DND-41 (cell line): ENCODE measurements around the gene GNB5.

Experiments used
- ATAC-seq: fragments of 200-7000 bp; cut with Tn5 transposase; 3 replicates; pipeline ENCODE4 v1.9.1; 2021; ENCODE audit warnings: low read depth; ENCODE audit not compliant: insufficient read depth
- DNase-seq: peaks from one replicate; pipeline ENCODE4 v3.0.0-alpha.2; 2020
- H2AFZ ChIP-seq: 2 replicates; pipeline ENCODE4 v1.6.0; 2012; ENCODE audit warnings: low read depth, low read length
- H3K27ac ChIP-seq: 2 replicates; pipeline ENCODE4 v1.5.1; 2012; ENCODE audit warnings: low read length, inconsistent platforms
- H3K27me3 ChIP-seq: fragments of 200-600 bp; sonication (generic); 2 replicates; pipeline ENCODE4 v1.6.0; 2012; ENCODE audit warnings: low read length, mild to moderate bottlenecking, inconsistent platforms; ENCODE audit not compliant: insufficient read depth, poor library complexity
- H3K36me3 ChIP-seq: 2 replicates; pipeline ENCODE4 v1.5.1; 2012; ENCODE audit warnings: low read length, inconsistent platforms; ENCODE audit not compliant: insufficient read depth
- H3K4me1 ChIP-seq: 2 replicates; pipeline ENCODE4 v1.5.1; 2012; ENCODE audit warnings: mild to moderate bottlenecking, low read length; ENCODE audit not compliant: insufficient read depth
- H3K4me2 ChIP-seq: 2 replicates; pipeline ENCODE4 v1.6.0; 2012; ENCODE audit warnings: mild to moderate bottlenecking, moderate library complexity, low read length, inconsistent platforms; ENCODE audit not compliant: insufficient read depth
- H3K4me3 ChIP-seq, 2 experiments: fragments of 200-600 bp in 1 of 2; shearing (Covaris generic) in 1 of 2; 2 replicates each; pipeline ENCODE4 v1.5.1; 2012 to 2016; ENCODE audit warnings: inconsistent platforms in 2 of 2, low read length in 2 of 2, mild to moderate bottlenecking in 2 of 2, low read depth in 1 of 2, moderate library complexity in 1 of 2
- H3K79me2 ChIP-seq: 2 replicates; pipeline ENCODE4 v1.6.0; 2012; ENCODE audit warnings: low read length, inconsistent platforms; ENCODE audit not compliant: insufficient read depth
- H3K9ac ChIP-seq: 2 replicates; pipeline ENCODE4 v1.6.0; 2012; ENCODE audit warnings: low read depth, mild to moderate bottlenecking, inconsistent platforms, low read length, moderate library complexity
- H3K9me3 ChIP-seq: 2 replicates; pipeline ENCODE4 v1.5.1; 2012; ENCODE audit warnings: low read length, moderate library complexity, mild to moderate bottlenecking, inconsistent platforms; ENCODE audit not compliant: insufficient read depth, severe bottlenecking
- H4K20me1 ChIP-seq: 2 replicates; pipeline ENCODE4 v1.6.0; 2012; ENCODE audit warnings: low read length; ENCODE audit not compliant: insufficient read depth
- CTCF ChIP-seq: IDR thresholded peaks from 2 replicates; pipeline ENCODE4 v1.5.1; 2012; ENCODE audit warnings: borderline replicate concordance, low read length, moderate library complexity, mild to moderate bottlenecking; ENCODE audit not compliant: poor library complexity, severe bottlenecking; ENCODE audit errors: extremely low read depth
- EZH2 ChIP-seq: IDR thresholded peaks from 3 replicates; pipeline ENCODE4 v1.6.1; 2012; ENCODE audit warnings: borderline replicate concordance, low read depth, mild to moderate bottlenecking, moderate library complexity, low read length, inconsistent platforms; ENCODE audit not compliant: severe bottlenecking

GNB5 gene

DNA sequence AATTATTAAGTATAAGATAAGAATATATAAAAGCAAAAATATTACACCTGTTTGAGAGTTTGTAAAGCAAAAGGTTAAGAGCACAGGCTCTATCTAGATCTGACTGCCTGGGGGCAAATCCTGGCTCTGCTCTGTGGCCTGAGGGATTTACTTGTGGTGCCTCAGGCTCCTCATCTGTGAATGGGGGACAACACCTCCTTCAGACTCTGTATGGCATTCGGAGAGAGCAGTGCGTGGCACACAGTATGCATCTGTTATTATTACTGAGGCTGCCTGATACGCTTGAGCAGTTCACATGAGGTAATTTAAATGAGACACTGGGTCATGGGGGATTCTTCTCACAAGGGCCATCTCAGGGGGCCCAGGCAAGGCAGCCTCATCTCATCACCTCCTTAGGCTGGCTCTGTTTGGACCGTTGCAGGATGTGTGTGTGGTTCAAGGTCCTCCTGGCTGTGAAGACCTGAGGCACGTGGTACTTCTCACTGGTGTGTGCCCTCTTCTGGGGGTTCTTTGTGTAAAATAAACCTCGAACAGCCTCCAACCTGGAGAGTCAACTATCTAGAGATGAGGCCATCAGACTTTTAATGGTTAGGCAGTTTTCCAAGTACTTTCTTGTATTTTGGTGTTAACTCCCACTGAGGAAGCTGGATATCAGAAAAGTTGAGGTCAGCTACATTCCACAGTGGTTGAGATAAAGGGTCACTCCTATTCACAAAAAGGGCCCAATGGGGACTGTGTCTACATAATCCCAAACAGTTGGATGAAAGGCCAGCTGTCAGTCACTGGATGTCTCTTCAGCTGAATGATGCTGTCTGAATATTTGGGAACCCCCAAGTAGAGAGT is 9.0 kb downstream of the GNB5 start:
- H3K36me3 ChIP-seq = no peaks in the 10 kb centered on the region
- no peak overlapping the region for H3K4me3 ChIP-seq
- H3K9me3 ChIP-seq = no peaks in the 10 kb centered on the region
- H3K79me2 ChIP-seq = 0 out of 2 replicates have a peak, but pooled peaks cover 7% of the 10 kb centered on the region
- no peaks in the 10 kb centered on the region for H3K27me3 ChIP-seq
- H3K4me1 ChIP-seq = peaks cover 23% of the 10 kb centered on the region
- H3K4me2 ChIP-seq = no peak overlapping the region
- no peak overlapping the region for H3K9ac ChIP-seq
- no peak overlapping the region for H2AFZ ChIP-seq
- H3K27ac ChIP-seq = no peak overlapping the region
- DNase-seq (no peak), ATAC-seq (no peak)
- no peaks in the 10 kb centered on the region for H4K20me1 ChIP-seq
- TF ChIP-seq CTCF (no peak), EZH2 (no peak)

DNA sequence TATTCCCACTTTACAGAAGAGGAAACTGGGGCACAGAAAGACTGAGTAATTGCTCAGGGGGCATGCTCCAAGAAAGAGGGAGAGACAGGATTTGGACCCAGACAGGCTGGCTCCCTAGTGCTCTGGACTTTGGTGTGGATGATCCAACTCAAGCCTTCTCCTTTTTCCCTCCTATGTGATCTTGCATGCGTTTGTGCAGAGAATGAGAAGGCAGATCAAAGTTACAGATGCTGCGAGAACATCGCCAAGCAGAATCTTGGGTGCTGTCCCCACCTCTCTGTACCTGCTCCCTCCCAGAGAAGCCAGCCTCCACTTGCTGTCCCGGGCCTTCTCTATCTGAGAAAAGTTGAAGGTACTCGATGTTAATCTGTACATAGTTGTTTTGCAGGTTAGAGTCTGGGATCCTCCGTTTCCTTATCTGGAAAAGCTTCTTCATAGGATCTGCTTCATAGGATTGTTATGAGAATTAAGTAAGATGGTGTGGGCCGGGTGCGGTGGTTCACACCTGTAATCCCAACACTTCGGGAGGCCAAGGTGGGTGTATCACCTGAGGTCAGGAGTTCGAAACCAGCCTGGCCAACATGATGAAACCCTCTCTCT is 10.2 kb downstream of the GNB5 start:
- Histone ChIP-seq H3K4me3 (no peak overlapping the region), H3K36me3 (no peaks in the 10 kb centered on the region), H3K4me1 (peaks cover 23% of the 10 kb centered on the region), H3K9ac (no peak overlapping the region), H3K79me2 (0 out of 2 replicates have a peak, but pooled peaks cover 7% of the 10 kb centered on the region), H4K20me1 (no peaks in the 10 kb centered on the region), H3K4me2 (peak overlapping the region; percentile 83; the same call in 1 of the 2 replicates), H3K9me3 (no peaks in the 10 kb centered on the region), H2AFZ (peak overlapping the region; percentile 70; the same call in 1 of the 2 replicates), H3K27me3 (no peaks in the 10 kb centered on the region), H3K27ac (no peak overlapping the region)
- ATAC-seq (no peak), DNase-seq (no peak)
- no peak for TF ChIP-seq EZH2
- TF ChIP-seq CTCF = no peak

- no peak overlapping the region for H3K27ac ChIP-seq
- H2AFZ ChIP-seq = peak overlapping the region; percentile 70
These were observed 10.9 kb downstream of the GNB5 start for GRCh38 chr15:52180196-52180835.

More at GRCh38 chr15:52180196-52180835, 10.9 kb downstream of the GNB5 start:
- peak overlapping the region; percentile 13 to 65; a peak in 3 of 4 replicates for H3K4me3 ChIP-seq
- TF ChIP-seq CTCF (no peak), EZH2 (no peak)
- no peaks in the 10 kb centered on the region for H3K27me3 ChIP-seq
- no peaks in the 10 kb centered on the region for H3K36me3 ChIP-seq
- peak overlapping the region; percentile 83 for H3K4me2 ChIP-seq
- ATAC-seq (no peak), DNase-seq (no peak)
- H4K20me1 ChIP-seq = no peaks in the 10 kb centered on the region
- peaks cover 23% of the 10 kb centered on the region for H3K4me1 ChIP-seq
- H3K79me2 ChIP-seq = 0 out of 2 replicates have a peak, but pooled peaks cover 7% of the 10 kb centered on the region
- no peaks in the 10 kb centered on the region for H3K9me3 ChIP-seq
- peak overlapping the region; percentile 61 for H3K9ac ChIP-seq
